ENCODE data around the gene SUN1. TPM values are rescaled to one million over a fixed set of nuclear protein-coding genes. Genes with fewer than 3 reads are reported as not detected.

The SUN1 gene
- total RNA-seq, 4 donors from 2014 or later: 225 to 475 (median 263) TPM

DNA sequence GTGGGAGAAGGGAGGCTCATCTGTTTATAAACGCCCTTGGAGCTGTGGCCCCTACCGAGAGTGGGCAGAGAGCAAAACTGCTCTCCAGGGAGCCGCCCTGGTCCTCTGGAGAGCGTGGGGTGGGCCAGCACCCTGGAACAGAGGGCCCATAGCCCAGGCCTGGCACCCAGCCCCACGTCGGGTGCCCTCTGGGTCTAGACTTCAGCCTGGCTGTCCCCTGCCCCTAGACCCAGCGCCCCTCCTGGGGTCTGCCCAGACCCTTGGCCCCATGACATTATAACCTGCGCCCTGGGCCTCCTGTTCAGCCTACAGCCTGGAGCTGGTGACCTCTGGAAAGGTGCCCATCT lies 68.7 kb downstream of the SUN1 start:
- Histone ChIP-seq H3K4me1 (peaks cover 16% of the 10 kb centered on the region), H3K4me3 (no peak overlapping the region), H3K27me3 (peaks cover 8% of the 10 kb centered on the region), H3K9me3 (no peaks in the 10 kb centered on the region), H3K36me3 (peaks cover 24% of the 10 kb centered on the region), H3K27ac (no peak overlapping the region)
- TF ChIP-seq EP300 (IDR thresholded peaks at IDR 0.05): no peak
- no peak for TF ChIP-seq POLR2A (IDR thresholded peaks at IDR 0.05)
- TF ChIP-seq POLR2AphosphoS5 (IDR thresholded peaks at IDR 0.05): no peak
- TF ChIP-seq CTCF (IDR thresholded peaks at IDR 0.05): no peak
- no peak for DNase-seq (ENCODE audit: low spot score in 2 of 2)
- 77% methylated on average over 4 of the region's 8 CpGs for WGBS

DNA sequence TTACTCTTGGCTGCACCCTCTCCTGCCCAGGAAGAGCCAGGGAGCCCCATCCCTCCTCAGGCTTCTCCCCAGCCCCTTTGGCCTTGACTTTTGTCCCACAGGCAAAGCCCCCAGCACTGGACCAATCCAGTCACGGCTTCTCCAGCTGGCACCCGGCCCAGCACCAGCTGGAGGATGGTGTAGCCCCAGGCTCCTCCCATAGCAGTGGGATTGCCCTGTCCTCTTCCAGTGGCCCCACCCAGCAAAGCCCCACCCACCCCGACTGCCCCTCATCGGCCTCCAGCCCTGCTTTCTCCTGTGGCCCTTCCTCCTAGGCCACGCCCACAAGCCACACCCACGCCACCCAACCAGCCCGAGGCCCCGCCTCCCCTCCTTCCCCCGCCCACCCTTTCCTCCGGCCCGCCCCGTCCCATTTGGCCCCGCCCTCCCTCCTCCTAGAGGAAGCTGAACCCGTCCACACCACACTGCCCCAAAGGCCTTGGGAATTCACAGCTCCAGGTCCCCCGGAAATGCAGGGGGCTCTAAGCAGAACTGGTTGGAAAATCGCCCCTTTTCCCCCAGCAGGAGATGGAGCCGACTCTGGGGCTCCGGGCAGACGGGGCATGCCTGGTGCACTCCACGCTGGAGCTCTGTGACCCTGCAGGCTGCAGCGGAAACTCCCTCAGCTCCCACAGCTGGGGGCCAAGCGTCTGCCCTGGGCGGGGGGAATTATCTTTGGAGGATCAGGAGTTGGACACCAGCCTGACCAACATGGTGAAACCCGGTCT lies 69.3 kb downstream of the SUN1 start:
- Histone ChIP-seq H3K27ac (no peak overlapping the region), H3K4me1 (peaks cover 16% of the 10 kb centered on the region), H3K27me3 (peaks cover 8% of the 10 kb centered on the region), H3K36me3 (peaks cover 19% of the 10 kb centered on the region), H3K9me3 (no peaks in the 10 kb centered on the region), H3K4me3 (no peak overlapping the region)
- no peak for DNase-seq (ENCODE audit: low spot score in 2 of 2)
- 35% methylated on average over 14 of the region's 24 CpGs for WGBS
- TF ChIP-seq POLR2A (IDR thresholded peaks at IDR 0.05) (no peak), CTCF (IDR thresholded peaks at IDR 0.05) (no peak), POLR2AphosphoS5 (IDR thresholded peaks at IDR 0.05) (no peak), EP300 (IDR thresholded peaks at IDR 0.05) (no peak)

GRCh38 chr7:902996-903395 lies 70.7 kb downstream of the SUN1 start:
- no peaks in the 10 kb centered on the region for H3K9me3 ChIP-seq
- DNase-seq (ENCODE audit: low spot score in 2 of 2): no peak
- H3K4me1 ChIP-seq: peaks cover 18% of the 10 kb centered on the region
- no peak overlapping the region for H3K4me3 ChIP-seq
- H3K27me3 ChIP-seq: peaks cover 8% of the 10 kb centered on the region
- peaks cover 4% of the 10 kb centered on the region for H3K36me3 ChIP-seq
- 90% methylated on average over 22 of the region's 22 CpGs for WGBS
- TF ChIP-seq CTCF (IDR thresholded peaks at IDR 0.05): no peak
- no peak overlapping the region for H3K27ac ChIP-seq

- Histone ChIP-seq H3K27me3 (peaks cover 8% of the 10 kb centered on the region), H3K36me3 (no peaks in the 10 kb centered on the region), H3K4me1 (peaks cover 28% of the 10 kb centered on the region), H3K4me3 (peak overlapping the region; percentile 22), H3K9me3 (no peaks in the 10 kb centered on the region), H3K27ac (no peak overlapping the region)
- TF ChIP-seq CTCF (IDR thresholded peaks at IDR 0.05) (no peak), POLR2AphosphoS5 (IDR thresholded peaks at IDR 0.05) (no peak), EP300 (IDR thresholded peaks at IDR 0.05) (no peak), POLR2A (IDR thresholded peaks at IDR 0.05) (no peak)
- DNase-seq (ENCODE audit: low spot score in 2 of 2): no peak
- 88% methylated on average over 25 of the region's 37 CpGs for WGBS
These were observed 71.9 kb downstream of the SUN1 start for GRCh38 chr7:903921-904755.

DNA sequence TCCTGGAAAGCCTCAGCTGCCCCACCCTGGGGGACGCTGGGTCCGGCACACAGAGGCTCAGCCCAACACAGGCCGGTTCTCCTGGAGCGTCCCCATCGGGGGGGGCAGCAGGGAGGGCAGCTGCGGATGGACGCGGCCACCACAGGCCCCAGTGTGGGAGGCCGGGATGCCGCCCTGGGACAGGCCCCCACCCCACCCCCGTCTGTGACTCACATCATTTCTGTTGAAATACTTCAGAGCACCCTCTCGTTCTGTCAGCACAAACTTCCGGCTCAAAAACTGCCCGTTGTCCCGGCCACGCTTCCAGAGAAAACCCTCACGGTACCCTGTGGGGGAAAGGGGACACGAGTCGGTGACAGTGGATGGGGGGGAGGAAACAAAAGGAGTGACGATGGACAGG lies 72.6 kb downstream of the SUN1 start:
- no peak overlapping the region for H3K27ac ChIP-seq

More for the DNA sequence above, 72.6 kb downstream of the SUN1 start:
- peak overlapping the region; percentile 22 for H3K4me3 ChIP-seq
- H3K27me3 ChIP-seq: peaks cover 8% of the 10 kb centered on the region
- H3K36me3 ChIP-seq: no peaks in the 10 kb centered on the region
- 55% methylated on average over 12 of the region's 20 CpGs for WGBS
- DNase-seq (ENCODE audit: low spot score in 2 of 2): no peak
- TF ChIP-seq POLR2A (IDR thresholded peaks at IDR 0.05) (no peak), CTCF (IDR thresholded peaks at IDR 0.05) (no peak), EP300 (IDR thresholded peaks at IDR 0.05) (no peak), POLR2AphosphoS5 (IDR thresholded peaks at IDR 0.05) (no peak)
- H3K9me3 ChIP-seq: no peaks in the 10 kb centered on the region
- peaks cover 30% of the 10 kb centered on the region for H3K4me1 ChIP-seq

All from suprapubic skin (tissue), 4 donors.